Measurements from ENCODE around the gene MED14.

Gene MED14

DNA sequence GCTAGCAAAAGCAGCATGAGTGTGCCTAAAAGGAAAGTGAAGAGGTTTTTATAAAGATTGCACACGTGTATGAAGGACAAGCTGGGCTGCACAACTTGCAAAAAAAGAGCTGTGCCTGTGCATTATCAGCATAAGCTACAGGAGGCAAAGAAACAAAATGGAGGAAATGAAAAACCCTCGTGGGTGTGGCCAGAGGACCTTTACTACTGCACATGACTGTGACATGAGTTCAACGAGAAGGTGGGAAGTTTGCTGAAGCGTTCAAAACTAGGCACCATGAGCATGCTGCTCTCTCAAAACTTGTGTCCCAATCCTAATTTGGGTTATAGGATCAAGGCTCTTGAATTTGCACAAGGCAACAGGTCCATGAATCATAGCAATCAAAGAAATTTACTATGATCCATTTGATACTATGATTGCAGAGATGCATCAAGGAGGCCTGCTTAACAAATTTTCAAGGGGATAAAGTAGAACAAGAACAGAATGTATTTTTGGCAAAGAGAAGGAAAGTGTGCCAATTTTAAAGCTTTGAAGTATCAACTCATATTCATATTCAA lies 49.9 kb downstream of the MED14 start:
- Histone ChIP-seq H4K20me1 (ENCODE audit: insufficient read depth) (no peaks in the 10 kb centered on the region), H2AFZ (ENCODE audit: low read depth) (no peak overlapping the region), H3K4me1 (ENCODE audit: low read depth, poor library complexity, severe bottlenecking) (no peaks in the 10 kb centered on the region), H3K27me3 (ENCODE audit: insufficient read depth, low read depth) (no peaks in the 10 kb centered on the region), H3K9ac (no peak overlapping the region), H3K4me3 (IDR thresholded peaks at IDR 0.05; ENCODE audit: insufficient read depth, low read depth, low read length) (no peak overlapping the region), H3K27ac (no peak overlapping the region), H3K79me2 (ENCODE audit: insufficient read depth, low read depth) (no peaks in the 10 kb centered on the region), H3K4me2 (no peak overlapping the region), H3K36me3 (ENCODE audit: insufficient read depth) (no peaks in the 10 kb centered on the region)
- no peak for TF ChIP-seq CTCF (conservative IDR thresholded peaks at IDR 0.05; ENCODE audit: low read depth, low read length)

GRCh38 chrX:40684092-40684491 lies 51.2 kb downstream of the MED14 start:
- H4K20me1 ChIP-seq (ENCODE audit: insufficient read depth), result no peaks in the 10 kb centered on the region
- no peak for TF ChIP-seq CTCF (conservative IDR thresholded peaks at IDR 0.05; ENCODE audit: low read depth, low read length)
- no peak overlapping the region for H2AFZ ChIP-seq (ENCODE audit: low read depth)
- H3K4me2 ChIP-seq, result no peak overlapping the region
- H3K4me1 ChIP-seq (ENCODE audit: low read depth, poor library complexity, severe bottlenecking), result no peaks in the 10 kb centered on the region
- no peaks in the 10 kb centered on the region for H3K36me3 ChIP-seq (ENCODE audit: insufficient read depth)
- no peak overlapping the region for H3K9ac ChIP-seq
- no peaks in the 10 kb centered on the region for H3K79me2 ChIP-seq (ENCODE audit: insufficient read depth, low read depth)
- H3K27ac ChIP-seq, result no peak overlapping the region
- no peaks in the 10 kb centered on the region for H3K27me3 ChIP-seq (ENCODE audit: insufficient read depth, low read depth)
- H3K4me3 ChIP-seq (IDR thresholded peaks at IDR 0.05; ENCODE audit: insufficient read depth, low read depth, low read length), result no peak overlapping the region

DNA sequence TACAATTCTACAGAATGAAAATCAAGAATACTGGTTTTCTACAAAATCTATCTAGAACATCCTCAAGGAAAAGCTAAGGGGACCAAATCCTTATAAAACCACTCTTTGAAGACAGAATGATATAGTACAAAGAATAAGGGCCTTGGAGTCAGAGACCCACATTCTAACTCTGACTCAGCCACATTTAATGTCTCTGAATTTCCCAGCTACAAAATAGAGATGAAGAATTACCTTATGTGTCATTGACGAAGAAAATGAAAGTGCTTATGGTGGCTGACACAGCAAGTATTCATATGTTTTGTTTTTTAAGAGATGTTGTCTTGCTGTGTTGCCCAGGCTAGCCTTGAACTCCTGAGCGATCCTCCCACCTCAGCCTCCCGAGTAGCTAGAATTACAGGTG lies 52.1 kb downstream of the MED14 start:
- H3K27me3 ChIP-seq (ENCODE audit: insufficient read depth, low read depth), result no peaks in the 10 kb centered on the region
- no peak overlapping the region for H3K4me3 ChIP-seq (IDR thresholded peaks at IDR 0.05; ENCODE audit: insufficient read depth, low read depth, low read length)
- no peak overlapping the region for H2AFZ ChIP-seq (ENCODE audit: low read depth)
- H4K20me1 ChIP-seq (ENCODE audit: insufficient read depth), result no peaks in the 10 kb centered on the region
- H3K36me3 ChIP-seq (ENCODE audit: insufficient read depth), result no peaks in the 10 kb centered on the region
- no peak overlapping the region for H3K27ac ChIP-seq
- TF ChIP-seq CTCF (conservative IDR thresholded peaks at IDR 0.05; ENCODE audit: low read depth, low read length), result no peak
- no peaks in the 10 kb centered on the region for H3K4me1 ChIP-seq (ENCODE audit: low read depth, poor library complexity, severe bottlenecking)
- H3K9ac ChIP-seq, result no peak overlapping the region
- H3K79me2 ChIP-seq (ENCODE audit: insufficient read depth, low read depth), result no peaks in the 10 kb centered on the region
- H3K4me2 ChIP-seq, result no peak overlapping the region

- Histone ChIP-seq H3K27ac (no peak overlapping the region), H3K4me3 (IDR thresholded peaks at IDR 0.05; ENCODE audit: insufficient read depth, low read depth, low read length) (no peak overlapping the region), H2AFZ (ENCODE audit: low read depth) (no peak overlapping the region), H4K20me1 (ENCODE audit: insufficient read depth) (no peaks in the 10 kb centered on the region), H3K79me2 (ENCODE audit: insufficient read depth, low read depth) (no peaks in the 10 kb centered on the region), H3K36me3 (ENCODE audit: insufficient read depth) (no peaks in the 10 kb centered on the region), H3K4me2 (no peak overlapping the region), H3K9ac (no peak overlapping the region), H3K4me1 (ENCODE audit: low read depth, poor library complexity, severe bottlenecking) (no peaks in the 10 kb centered on the region), H3K27me3 (ENCODE audit: insufficient read depth, low read depth) (no peaks in the 10 kb centered on the region)
- TF ChIP-seq CTCF (conservative IDR thresholded peaks at IDR 0.05; ENCODE audit: low read depth, low read length), result no peak
Observed at GRCh38 chrX:40671126-40671525, 64.2 kb downstream of the MED14 start.
